ENCODE results near the gene RAB20. TPM values are rescaled to one million over a fixed set of nuclear protein-coding genes. Genes with fewer than 3 reads are reported as not detected.

The RAB20 gene
- total and polyA plus RNA-seq, 9 of the 15 experiments (the other 6 are each of a cell fraction or from before 2014, with no cell fraction given): 0.62 to 9.2 (median 5.4) TPM

DNA sequence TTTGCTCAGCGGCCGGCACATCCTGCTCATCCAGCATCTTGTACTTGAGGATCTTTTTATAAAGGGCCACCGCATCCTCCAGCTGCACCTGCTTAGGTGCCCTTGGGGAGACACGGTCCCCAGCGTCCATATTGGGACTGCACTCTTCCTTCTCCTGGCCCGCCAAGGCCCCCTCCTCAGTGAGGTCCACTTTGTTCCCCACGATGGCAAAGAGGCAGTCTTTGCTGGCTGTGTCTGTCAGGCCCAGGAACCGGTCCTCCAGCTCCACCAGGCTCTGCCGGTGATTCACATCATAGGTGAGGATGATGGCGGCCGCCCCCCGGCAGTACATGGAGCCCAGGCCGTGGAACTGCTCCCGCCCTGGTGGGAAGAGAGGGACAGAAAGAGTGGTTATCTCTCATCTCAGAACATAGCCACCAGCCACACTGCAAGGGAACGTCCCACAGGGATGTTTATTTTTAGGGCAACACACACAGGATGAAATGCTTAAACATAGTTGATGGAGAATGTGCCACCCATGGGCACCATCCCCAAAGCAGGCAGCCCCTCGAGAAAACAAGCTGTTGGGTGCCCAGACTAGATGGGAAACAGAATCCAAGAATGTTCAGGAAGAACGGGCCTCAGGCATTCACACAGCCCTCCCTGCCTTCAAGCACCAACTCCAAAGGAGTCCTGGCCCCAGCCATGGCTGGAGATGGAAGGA lies 37.5 kb downstream of the RAB20 start (continued):
- TF ChIP-seq, protein P1, sequence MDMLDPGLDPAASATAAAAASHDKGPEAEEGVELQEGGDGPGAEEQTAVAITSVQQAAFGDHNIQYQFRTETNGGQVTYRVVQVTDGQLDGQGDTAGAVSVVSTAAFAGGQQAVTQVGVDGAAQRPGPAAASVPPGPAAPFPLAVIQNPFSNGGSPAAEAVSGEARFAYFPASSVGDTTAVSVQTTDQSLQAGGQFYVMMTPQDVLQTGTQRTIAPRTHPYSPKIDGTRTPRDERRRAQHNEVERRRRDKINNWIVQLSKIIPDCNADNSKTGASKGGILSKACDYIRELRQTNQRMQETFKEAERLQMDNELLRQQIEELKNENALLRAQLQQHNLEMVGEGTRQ (CRISPR knock-in tag; IDR thresholded peaks at IDR 0.05): no peak
- TF ChIP-seq ZNF561 (CRISPR knock-in tag; conservative IDR thresholded peaks at IDR 0.05) (no peak), ZEB2 (IDR thresholded peaks at IDR 0.05) (no peak), ETV6 (IDR thresholded peaks at IDR 0.05; ENCODE audit: borderline replicate concordance in 1 of 2, low read depth in 2 of 2, low read length in 1 of 2) (no peak), ETV6 (CRISPR knock-in tag; IDR thresholded peaks at IDR 0.05; ENCODE audit: borderline replicate concordance) (no peak)
- TF ChIP-seq, protein P2, sequence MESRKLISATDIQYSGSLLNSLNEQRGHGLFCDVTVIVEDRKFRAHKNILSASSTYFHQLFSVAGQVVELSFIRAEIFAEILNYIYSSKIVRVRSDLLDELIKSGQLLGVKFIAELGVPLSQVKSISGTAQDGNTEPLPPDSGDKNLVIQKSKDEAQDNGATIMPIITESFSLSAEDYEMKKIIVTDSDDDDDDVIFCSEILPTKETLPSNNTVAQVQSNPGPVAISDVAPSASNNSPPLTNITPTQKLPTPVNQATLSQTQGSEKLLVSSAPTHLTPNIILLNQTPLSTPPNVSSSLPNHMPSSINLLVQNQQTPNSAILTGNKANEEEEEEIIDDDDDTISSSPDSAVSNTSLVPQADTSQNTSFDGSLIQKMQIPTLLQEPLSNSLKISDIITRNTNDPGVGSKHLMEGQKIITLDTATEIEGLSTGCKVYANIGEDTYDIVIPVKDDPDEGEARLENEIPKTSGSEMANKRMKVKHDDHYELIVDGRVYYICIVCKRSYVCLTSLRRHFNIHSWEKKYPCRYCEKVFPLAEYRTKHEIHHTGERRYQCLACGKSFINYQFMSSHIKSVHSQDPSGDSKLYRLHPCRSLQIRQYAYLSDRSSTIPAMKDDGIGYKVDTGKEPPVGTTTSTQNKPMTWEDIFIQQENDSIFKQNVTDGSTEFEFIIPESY (CRISPR knock-in tag; IDR thresholded peaks at IDR 0.05): no peak

DNA sequence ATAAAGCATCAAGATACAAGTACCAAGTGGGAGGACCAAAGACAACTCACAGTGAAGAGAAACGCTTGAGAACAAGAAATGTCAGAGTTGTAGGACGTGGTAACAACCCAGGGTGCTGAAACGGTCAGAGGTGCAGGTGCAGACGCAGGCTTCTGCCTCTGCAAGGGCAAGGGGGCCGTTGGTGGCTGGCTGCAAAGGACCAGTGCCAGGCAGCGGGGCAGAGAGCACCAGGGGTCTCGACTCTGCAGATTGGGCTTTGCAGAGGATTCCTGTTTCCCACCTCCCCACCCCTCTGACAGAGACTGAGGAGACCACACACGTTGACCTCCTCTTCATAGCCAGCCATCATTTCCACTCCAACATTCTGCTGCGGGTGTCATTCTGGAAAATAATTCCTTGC lies 38.3 kb downstream of the RAB20 start:
- ChIA-PET POLR2A (no interaction called here), CTCF (ENCODE audit: low intra/inter-chr PET ratio) (no interaction called here)
- Histone ChIP-seq H4K20me1 (replicated peaks; ENCODE audit: control insufficient read depth, insufficient read depth, low read length) (no peaks in the 10 kb centered on the region), H3K36me3 (ENCODE audit: control insufficient read depth, insufficient read depth, low read length) (no peaks in the 10 kb centered on the region), H3K79me2 (ENCODE audit: control insufficient read depth, insufficient read depth, low read length) (no peaks in the 10 kb centered on the region; the same call in 2 of the 3 replicates), H3K9me3 (replicated peaks; ENCODE audit: control insufficient read depth, insufficient read depth, low read depth, low read length) (no peaks in the 10 kb centered on the region), H3K27ac (ENCODE audit: extremely low read depth, low read depth, low read length) (no peak overlapping the region), H3K9ac (ENCODE audit: insufficient read depth in 1 of 2, low read depth in 2 of 2, low read length in 2 of 2) (no peak overlapping the region), H3K4me2 (ENCODE audit: insufficient read depth, low read length) (no peak overlapping the region), H3K4me3 (no peak overlapping the region), H3K9me1 (ENCODE audit: control insufficient read depth, insufficient read depth, low read length) (no peaks in the 10 kb centered on the region), H3K27me3 (ENCODE audit: control insufficient read depth in 2 of 2, insufficient read depth in 2 of 2, low read length in 2 of 2) (no peaks in the 10 kb centered on the region), H2AFZ (ENCODE audit: low read depth, low read length) (no peak overlapping the region), H3K4me1 (replicated peaks in 1 of 2; ENCODE audit: control insufficient read depth in 2 of 2, insufficient read depth in 2 of 2, low read length in 2 of 2) (peaks cover 13 to 40% of the 10 kb centered on the region in 2 experiments; a peak in 4 of 5 replicates)
- ATAC-seq (no peak), DNase-seq (ENCODE audit: extremely low read depth in 1 of 4, low spot score in 3 of 4) (no peak), FAIRE-seq (no peak)
- no TSS peak for BruUV-seq (replicated peaks)
- intact Hi-C loops (cut with micrococcal nuclease) (no loop called here), in situ Hi-C loops (cut with MboI) (no loop called here)
- TF ChIP-seq HMGN3 (IDR thresholded peaks at IDR 0.05; ENCODE audit: borderline replicate concordance, extremely low read depth, insufficient read length, low read depth, low read length) (no peak), GABPA (tag; conservative IDR thresholded peaks at IDR 0.05; ENCODE audit: low read depth) (no peak), KLF10 (CRISPR knock-in tag; IDR thresholded peaks at IDR 0.05) (no peak), NRF1 (conservative IDR thresholded peaks at IDR 0.05 in 1 of 2, IDR thresholded peaks at IDR 0.05 in 1 of 2) (no peak), COPS2 (conservative IDR thresholded peaks at IDR 0.05) (no peak), ZC3H8 (IDR thresholded peaks at IDR 0.05) (no peak), MTF1 (CRISPR knock-in tag; IDR thresholded peaks at IDR 0.05; ENCODE audit: borderline replicate concordance) (no peak), ZNF239 (CRISPR knock-in tag; IDR thresholded peaks at IDR 0.05) (no peak), CSDE1 (IDR thresholded peaks at IDR 0.05) (no peak)
- TF ChIP-seq, protein P3, sequence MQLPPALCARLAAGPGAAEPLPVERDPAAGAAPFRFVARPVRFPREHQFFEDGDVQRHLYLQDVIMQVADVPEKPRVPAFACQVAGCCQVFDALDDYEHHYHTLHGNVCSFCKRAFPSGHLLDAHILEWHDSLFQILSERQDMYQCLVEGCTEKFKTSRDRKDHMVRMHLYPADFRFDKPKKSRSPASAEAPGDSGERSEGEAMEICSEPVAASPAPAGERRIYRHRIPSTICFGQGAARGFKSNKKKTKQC (CRISPR knock-in tag; IDR thresholded peaks at IDR 0.05): no peak
- TF ChIP-seq, protein P4, sequence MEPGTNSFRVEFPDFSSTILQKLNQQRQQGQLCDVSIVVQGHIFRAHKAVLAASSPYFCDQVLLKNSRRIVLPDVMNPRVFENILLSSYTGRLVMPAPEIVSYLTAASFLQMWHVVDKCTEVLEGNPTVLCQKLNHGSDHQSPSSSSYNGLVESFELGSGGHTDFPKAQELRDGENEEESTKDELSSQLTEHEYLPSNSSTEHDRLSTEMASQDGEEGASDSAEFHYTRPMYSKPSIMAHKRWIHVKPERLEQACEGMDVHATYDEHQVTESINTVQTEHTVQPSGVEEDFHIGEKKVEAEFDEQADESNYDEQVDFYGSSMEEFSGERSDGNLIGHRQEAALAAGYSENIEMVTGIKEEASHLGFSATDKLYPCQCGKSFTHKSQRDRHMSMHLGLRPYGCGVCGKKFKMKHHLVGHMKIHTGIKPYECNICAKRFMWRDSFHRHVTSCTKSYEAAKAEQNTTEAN (CRISPR knock-in tag; IDR thresholded peaks at IDR 0.05): no peak
- WGBS (ENCODE audit: insufficient coverage, low coverage, missing lambda C conversion rate): 62% methylated on average over 8 of the region's 9 CpGs
